Endothelial cell of umbilical vein (primary cell): ENCODE data around the gene FMNL2. TPM values are rescaled to one million over a fixed set of nuclear protein-coding genes. Genes with fewer than 3 reads are reported as not detected.

ENCODE experiments used
- BruUV-seq: library from RNA; stranded (reverse); fragments of 400-500 nt; replicated peaks from 2 replicates; lab custom pipeline; 2021; lab: Mats Ljungman, UMichigan
- CTCF ChIA-PET: fragments of 300-600, 350-600 bp; sonication (Branson Sonifier 250); formaldehyde crosslinking; loops from one replicate; lab custom pipeline; 2021; ENCODE audit warnings: antibody characterized with exemption, inconsistent platforms; lab: Charles Lee
- POLR2A ChIA-PET: fragments of 300-600, 350-600 bp; sonication (Branson Sonifier 250); formaldehyde crosslinking; loops from one replicate; lab custom pipeline; 2021; ENCODE audit warnings: antibody characterized with exemption, inconsistent platforms; lab: Charles Lee
- DNase-seq: peaks from one replicate; pipeline ENCODE4 v3.0.0-alpha.2; 2011; ENCODE audit warnings: low read depth, low spot score
- FAIRE-seq: peaks from 2 replicates; lab custom pipeline; 2011; peaks lifted over from hg19 to GRCh38; lab: Jason Lieb, UNC
- H2AFZ ChIP-seq: 2 replicates; pipeline ENCODE4 v1.6.0; 2012; ENCODE audit warnings: low read depth, low read length, control low read depth, inconsistent platforms
- H3K27ac ChIP-seq: 2 replicates; pipeline ENCODE4 v1.5.1; 2011; ENCODE audit warnings: low read depth, mild to moderate bottlenecking, control low read depth, low read length, moderate library complexity; ENCODE audit not compliant: insufficient read depth
- H3K27me3 ChIP-seq, 2 experiments: 2 replicates each; pipeline versions ENCODE4 v1.6.0 to v1.6.1; 2011; ENCODE audit warnings: low read length in 2 of 2, mixed read lengths in 1 of 2; ENCODE audit not compliant: control insufficient read depth in 2 of 2, insufficient read depth in 2 of 2
- H3K36me3 ChIP-seq, 2 experiments: 2 replicates in 1 of 2; 3 replicates in 1 of 2; pipeline ENCODE4 v1.5.1; 2011; ENCODE audit warnings: low read length in 2 of 2, mild to moderate bottlenecking in 1 of 2, moderate library complexity in 1 of 2; ENCODE audit not compliant: control insufficient read depth in 2 of 2, insufficient read depth in 2 of 2; ENCODE audit errors: extremely low read depth in 1 of 2
- H3K4me1 ChIP-seq: 3 replicates; pipeline ENCODE4 v1.5.1; 2011; ENCODE audit warnings: mild to moderate bottlenecking, low read length; ENCODE audit not compliant: control insufficient read depth, insufficient read depth; ENCODE audit errors: extremely low read depth
- H3K4me2 ChIP-seq: 2 replicates; pipeline ENCODE4 v1.6.1; 2011; ENCODE audit warnings: low read length, control low read depth, mixed read lengths; ENCODE audit not compliant: insufficient read depth
- H3K4me3 ChIP-seq, 3 experiments: fragments of 200-600 bp in 1 of 3; sonication (generic), shearing (Covaris generic) in 1 of 3; replicated peaks in 1 of 3; 2 replicates each; pipeline ENCODE4 v1.5.1; 2011 to 2016; ENCODE audit warnings: control low read depth in 3 of 3, low read length in 3 of 3, mild to moderate bottlenecking in 2 of 3, inconsistent platforms in 1 of 3, low read depth in 1 of 3, moderate library complexity in 1 of 3; ENCODE audit not compliant: insufficient read depth in 1 of 3
- H3K79me2 ChIP-seq: 2 replicates; pipeline ENCODE4 v1.6.0; 2012; ENCODE audit warnings: low read length, inconsistent platforms; ENCODE audit not compliant: control insufficient read depth, insufficient read depth
- H3K9ac ChIP-seq: replicated peaks from 2 replicates; pipeline ENCODE3; 2011; ENCODE audit warnings: low read length, control low read depth; ENCODE audit not compliant: insufficient read depth; ENCODE audit errors: extremely low read depth
- H3K9me1 ChIP-seq: replicated peaks from 3 replicates; pipeline ENCODE4 v1.6.0; 2011; ENCODE audit warnings: mild to moderate bottlenecking, low read length; ENCODE audit not compliant: control insufficient read depth, insufficient read depth; ENCODE audit errors: extremely low read depth
- H3K9me3 ChIP-seq: replicated peaks from 2 replicates; pipeline ENCODE4 v1.5.1; 2012; ENCODE audit warnings: low read length, inconsistent platforms; ENCODE audit not compliant: control insufficient read depth, insufficient read depth
- H4K20me1 ChIP-seq: replicated peaks from 2 replicates; pipeline ENCODE3; 2011; ENCODE audit warnings: mild to moderate bottlenecking, low read length; ENCODE audit not compliant: control insufficient read depth, insufficient read depth; ENCODE audit errors: extremely low read depth
- EZH2 ChIP-seq: IDR thresholded peaks from 2 replicates; pipeline ENCODE4 v1.6.1; 2012; ENCODE audit warnings: borderline replicate concordance, low read depth, mild to moderate bottlenecking, moderate library complexity, low read length, inconsistent platforms; ENCODE audit not compliant: severe bottlenecking
- FOS ChIP-seq: IDR thresholded peaks from 2 replicates; pipeline ENCODE4 v1.6.1; 2011; ENCODE audit warnings: mild to moderate bottlenecking, low read length, moderate library complexity, borderline replicate concordance; ENCODE audit not compliant: insufficient read depth
- GATA2 ChIP-seq: IDR thresholded peaks from 2 replicates; pipeline ENCODE4 v1.7.0; 2011; ENCODE audit warnings: low read depth, mild to moderate bottlenecking, moderate library complexity, mixed read lengths, low read length; ENCODE audit not compliant: insufficient read length, insufficient read depth
- JUN ChIP-seq: IDR thresholded peaks from 2 replicates; pipeline ENCODE4 v1.6.1; 2011; ENCODE audit warnings: borderline replicate concordance, low read depth; ENCODE audit not compliant: insufficient read length, insufficient read depth
- MYC ChIP-seq: IDR thresholded peaks from one replicate; pipeline ENCODE4 v1.6.1; 2011; ENCODE audit warnings: mild to moderate bottlenecking, low read depth, low read length
- POLR2A ChIP-seq: IDR thresholded peaks from 2 replicates; pipeline ENCODE4 v1.6.1; 2012; ENCODE audit warnings: low read depth, mild to moderate bottlenecking, control low read depth, low read length
- POLR2AphosphoS5 ChIP-seq: IDR thresholded peaks from 2 replicates; pipeline ENCODE4 v1.6.1; 2012; ENCODE audit warnings: low read depth, mild to moderate bottlenecking, control low read depth, low read length, moderate library complexity; ENCODE audit not compliant: insufficient read depth
- dilution Hi-C: fragments of 300-500 bp; cut with MboI; formaldehyde crosslinking; loops from one replicate; pipeline ENCODE4 v1.15.0; 2019; ENCODE audit warnings: low sequenced_read_pairs; ENCODE audit not compliant: extremely low pct_ligation_motif_present
- intact Hi-C: fragments of 100-400 bp; cut with micrococcal nuclease; formaldehyde crosslinking; loops from one replicate; pipeline ENCODE4 v1.10.0; 2022
- polyA plus RNA-seq, 4 experiments: library from polyadenylated mRNA; depleted of rRNA in 3 of 4; stranded (reverse) in 3 of 4; unstranded in 1 of 4; fragments of >200 nt; gene quantifications; 2 replicates each; pipeline versions ENCODE4 v1.2.1 to v1.2.3, GENCODE V29; 2011 to 2012; ENCODE audit warnings: missing spikeins in 1 of 4
- total RNA-seq: library from RNA; stranded (reverse); gene quantifications from 2 replicates; pipeline ENCODE4 v1.2.3, GENCODE V29; 2021
- TF ChIP-seq, protein P1 (sequence below), 2 donors: IDR thresholded peaks; 1 replicate in 1 of 2; 2 replicates in 1 of 2; pipeline ENCODE4 v1.5.1; 2011; ENCODE audit warnings: low read length in 2 of 2, mild to moderate bottlenecking in 2 of 2, moderate library complexity in 2 of 2, control low read depth in 1 of 2, inconsistent platforms in 1 of 2, low read depth in 1 of 2; ENCODE audit not compliant: insufficient read depth in 1 of 2; ENCODE audit errors: extremely low read depth in 1 of 2
- TF ChIP-seq, protein P2 (sequence below): IDR thresholded peaks from 2 replicates; pipeline ENCODE4 v1.6.1; 2011; ENCODE audit not compliant: insufficient read depth, insufficient read length

The FMNL2 gene
- total and polyA plus RNA-seq, 2 donors (not counting 3 experiments of a cell fraction or from before 2014, with no cell fraction given): 8.3 to 28.0 TPM

DNA sequence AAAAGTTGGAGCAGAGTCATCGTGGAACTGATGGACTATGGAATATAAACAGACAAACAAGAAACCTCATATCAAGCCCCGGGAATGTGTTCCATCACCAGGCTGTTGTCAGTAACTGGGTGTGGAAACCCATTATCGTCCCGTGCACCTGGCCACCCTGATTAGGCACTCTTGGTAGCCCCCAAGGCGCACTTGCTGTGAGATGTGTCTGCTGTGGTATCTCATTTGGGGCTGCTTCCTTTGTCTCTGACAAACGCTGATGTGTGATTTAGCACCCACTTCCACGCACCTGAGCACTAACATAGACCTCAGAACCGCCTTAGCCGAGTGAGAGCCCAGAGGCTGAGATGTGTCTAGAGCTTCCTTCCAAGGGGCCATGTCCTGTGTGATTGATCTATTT, 286.0 kb downstream of the FMNL2 start:
- H3K4me1 ChIP-seq: no peaks in the 10 kb centered on the region
- no peak overlapping the region for H3K4me3 ChIP-seq
- H3K9me1 ChIP-seq: no peaks in the 10 kb centered on the region
- FAIRE-seq: no peak
- H3K27ac ChIP-seq: no peak overlapping the region
- POLR2A ChIA-PET: no interaction called here
- no peaks in the 10 kb centered on the region for H3K79me2 ChIP-seq
- no peaks in the 10 kb centered on the region for H3K9me3 ChIP-seq
- no peak overlapping the region for H3K4me2 ChIP-seq
- dilution Hi-C loops: no loop called here
- TF ChIP-seq EZH2 (no peak), POLR2A (no peak)
- no peaks in the 10 kb centered on the region for H3K27me3 ChIP-seq
- no peak overlapping the region for H2AFZ ChIP-seq
- peaks cover 6 to 8% of the 10 kb centered on the region in 2 experiments for H3K36me3 ChIP-seq
- H3K9ac ChIP-seq: no peak overlapping the region
- BruUV-seq: no TSS peak
- intact Hi-C loops: no loop called here
- no peaks in the 10 kb centered on the region for H4K20me1 ChIP-seq
- CTCF ChIA-PET: interaction anchor here (1.6 to 2.5 kb wide), 2 partner anchors 15 to 445 kb away, joined by 5 to 10 read pairs; partner anchors contain the start of gene STAM2
- DNase-seq: no peak

DNA sequence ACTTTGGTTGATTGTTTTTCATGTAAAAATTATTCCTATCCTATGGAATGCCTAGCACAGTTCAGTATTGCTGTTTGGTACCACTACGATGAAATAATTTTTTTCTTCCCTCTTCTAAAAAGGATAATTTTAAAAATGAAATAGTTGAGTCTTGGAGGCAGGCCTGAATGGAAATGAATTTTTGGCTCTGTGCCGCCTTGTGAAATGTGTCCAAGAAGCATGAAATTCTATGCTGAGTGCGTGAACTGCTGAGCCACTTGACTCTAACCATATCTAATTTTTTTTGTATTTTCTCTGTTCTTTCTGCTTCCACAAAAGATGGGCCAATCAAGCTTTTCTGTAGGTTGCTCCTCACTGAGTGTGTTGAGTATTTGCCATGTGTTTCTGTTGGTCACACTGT, 287.2 kb downstream of the FMNL2 start:
- POLR2A ChIA-PET: no interaction called here
- BruUV-seq: no TSS peak
- peaks cover 6% of the 10 kb centered on the region in 2 experiments for H3K36me3 ChIP-seq
- TF ChIP-seq GATA2 (no peak), POLR2AphosphoS5 (no peak), POLR2A (no peak), FOS (no peak), EZH2 (no peak), JUN (no peak), MYC (no peak)
- TF ChIP-seq, protein P1, sequence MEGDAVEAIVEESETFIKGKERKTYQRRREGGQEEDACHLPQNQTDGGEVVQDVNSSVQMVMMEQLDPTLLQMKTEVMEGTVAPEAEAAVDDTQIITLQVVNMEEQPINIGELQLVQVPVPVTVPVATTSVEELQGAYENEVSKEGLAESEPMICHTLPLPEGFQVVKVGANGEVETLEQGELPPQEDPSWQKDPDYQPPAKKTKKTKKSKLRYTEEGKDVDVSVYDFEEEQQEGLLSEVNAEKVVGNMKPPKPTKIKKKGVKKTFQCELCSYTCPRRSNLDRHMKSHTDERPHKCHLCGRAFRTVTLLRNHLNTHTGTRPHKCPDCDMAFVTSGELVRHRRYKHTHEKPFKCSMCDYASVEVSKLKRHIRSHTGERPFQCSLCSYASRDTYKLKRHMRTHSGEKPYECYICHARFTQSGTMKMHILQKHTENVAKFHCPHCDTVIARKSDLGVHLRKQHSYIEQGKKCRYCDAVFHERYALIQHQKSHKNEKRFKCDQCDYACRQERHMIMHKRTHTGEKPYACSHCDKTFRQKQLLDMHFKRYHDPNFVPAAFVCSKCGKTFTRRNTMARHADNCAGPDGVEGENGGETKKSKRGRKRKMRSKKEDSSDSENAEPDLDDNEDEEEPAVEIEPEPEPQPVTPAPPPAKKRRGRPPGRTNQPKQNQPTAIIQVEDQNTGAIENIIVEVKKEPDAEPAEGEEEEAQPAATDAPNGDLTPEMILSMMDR (IDR thresholded peaks at IDR 0.05; ENCODE audit: extremely low read depth in 1 of 2, insufficient read depth in 1 of 2, low read depth in 1 of 2, low read length in 2 of 2): no peak
- TF ChIP-seq, protein P2, sequence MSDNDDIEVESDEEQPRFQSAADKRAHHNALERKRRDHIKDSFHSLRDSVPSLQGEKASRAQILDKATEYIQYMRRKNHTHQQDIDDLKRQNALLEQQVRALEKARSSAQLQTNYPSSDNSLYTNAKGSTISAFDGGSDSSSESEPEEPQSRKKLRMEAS: no peak
- CTCF ChIA-PET: interaction anchor here (2.5 kb wide), 1 partner anchor 14 kb away, joined by 10 read pairs; no protein-coding TSS in a partner anchor
- H3K9ac ChIP-seq: no peak overlapping the region
- intact Hi-C loops (no loop called here), dilution Hi-C loops (no loop called here)
- DNase-seq: no peak
- H3K27ac ChIP-seq: no peak overlapping the region
- H2AFZ ChIP-seq: no peak overlapping the region
- H3K4me1 ChIP-seq: no peaks in the 10 kb centered on the region
- no peaks in the 10 kb centered on the region for H3K9me1 ChIP-seq
- no peaks in the 10 kb centered on the region for H3K27me3 ChIP-seq
- no peaks in the 10 kb centered on the region for H4K20me1 ChIP-seq
- no peak overlapping the region for H3K4me2 ChIP-seq
- FAIRE-seq: no peak
- H3K4me3 ChIP-seq: no peak overlapping the region
- no peaks in the 10 kb centered on the region for H3K9me3 ChIP-seq
- no peaks in the 10 kb centered on the region for H3K79me2 ChIP-seq
